HEK293 (cell line): ENCODE data around the gene S100A7.

Experiments used
- CTCF ChIP-seq: fragments of 450-650 bp; formaldehyde crosslinking; IDR thresholded peaks from 2 replicates; pipeline ENCODE4 v1.5.1; 2016; ENCODE audit warnings: missing biosample characterization, missing genetic modification characterization
- PATZ1 ChIP-seq: fragments of 450-650 bp; formaldehyde crosslinking; IDR thresholded peaks from 2 replicates; pipeline ENCODE4 v1.5.1; 2016; ENCODE audit warnings: missing biosample characterization, missing genetic modification characterization
- REST ChIP-seq: fragments of 450-650 bp; formaldehyde crosslinking; IDR thresholded peaks from 2 replicates; pipeline ENCODE4 v1.5.1; 2016; ENCODE audit warnings: missing biosample characterization, missing genetic modification characterization
- ZNF148 ChIP-seq: fragments of 450-650 bp; formaldehyde crosslinking; IDR thresholded peaks from 2 replicates; pipeline ENCODE4 v1.5.0; 2017; ENCODE audit warnings: missing biosample characterization, missing genetic modification characterization, borderline replicate concordance
- ZNF274 ChIP-seq, 2 experiments: fragments of 200-500 bp in 1 of 2; fragments of 450-650 bp in 1 of 2; sonication (Bioruptor generic) in 1 of 2; formaldehyde crosslinking in 1 of 2; IDR thresholded peaks; 2 replicates each; pipeline versions ENCODE4 v1.5.1 to v1.6.1; 2014 to 2016; ENCODE audit warnings: borderline replicate concordance in 1 of 2, inconsistent platforms in 1 of 2, low read length in 1 of 2, missing biosample characterization in 1 of 2, missing genetic modification characterization in 1 of 2
- ZNF350 ChIP-seq: fragments of 450-650 bp; formaldehyde crosslinking; IDR thresholded peaks from 2 replicates; pipeline ENCODE4 v1.5.0; 2017; ENCODE audit warnings: missing biosample characterization, mild to moderate bottlenecking, missing genetic modification characterization
- ZNF391 ChIP-seq: fragments of 450-650 bp; formaldehyde crosslinking; IDR thresholded peaks from 2 replicates; pipeline ENCODE4 v1.5.1; 2016; ENCODE audit warnings: low read depth, missing biosample characterization, missing genetic modification characterization, borderline replicate concordance
- ZNF776 ChIP-seq: fragments of 450-650 bp; formaldehyde crosslinking; IDR thresholded peaks from 2 replicates; pipeline ENCODE4 v1.5.0; 2017; ENCODE audit warnings: missing biosample characterization, missing genetic modification characterization, borderline replicate concordance

- TF ChIP-seq CTCF: no peak
- no peak for TF ChIP-seq REST (tag by site-specific recombination)
- TF ChIP-seq PATZ1 (tag by site-specific recombination): no peak
- TF ChIP-seq ZNF274 (IDR thresholded peaks at IDR 0.05; ENCODE audit: low read length): no peak
- no peak for TF ChIP-seq ZNF274 (tag by site-specific recombination; IDR thresholded peaks at IDR 0.05; ENCODE audit: borderline replicate concordance)
- no peak for TF ChIP-seq ZNF391 (tag by site-specific recombination)
- TF ChIP-seq ZNF350 (tag by site-specific recombination): no peak
- TF ChIP-seq ZNF148 (tag by site-specific recombination): no peak
- TF ChIP-seq ZNF776 (tag by site-specific recombination): no peak
Measured at GRCh38 chr1:153431002-153431401, 29.4 kb downstream of the S100A7 start.
